Vagina (tissue), 2 donors: ENCODE data around the gene NR2F1-AS1. TPM values are rescaled to one million over a fixed set of nuclear protein-coding genes. Genes with fewer than 3 reads are reported as not detected.

Experiments
- DNase-seq, 2 donors: peaks; one replicate each; pipeline ENCODE4 v3.0.0-alpha.2; 2017; ENCODE audit errors: extremely low spot score in 2 of 2
- H3K27ac ChIP-seq: fragments of 200-600 bp; sonication (generic); one replicate; pipeline ENCODE4 v1.5.1; 2019
- H3K27me3 ChIP-seq: fragments of 200-600 bp; sonication (generic); one replicate; pipeline ENCODE4 v1.5.1; 2019
- H3K36me3 ChIP-seq, 2 donors: fragments of 200-600 bp; sonication (generic); one replicate each; pipeline ENCODE4 v1.5.1; 2017 to 2019
- H3K4me1 ChIP-seq: fragments of 200-600 bp; sonication (generic); one replicate; pipeline ENCODE4 v1.5.1; 2019
- H3K4me3 ChIP-seq, 2 donors: fragments of 200-600 bp; sonication (generic); 1 replicate in 1 of 2; 2 replicates in 1 of 2; pipeline ENCODE4 v1.5.1; 2016 to 2019
- H3K9me3 ChIP-seq: fragments of 200-600 bp; sonication (generic); one replicate; pipeline ENCODE4 v1.5.1; 2019
- CTCF ChIP-seq, 3 experiments: fragments of 450-650 bp in 2 of 3; fragments of 200-600 bp in 1 of 3; sonication (generic) in 1 of 3; IDR thresholded peaks; one replicate each; pipeline ENCODE4 v1.5.1; 2017 to 2019; ENCODE audit warnings: antibody characterized with exemption in 3 of 3, mild to moderate bottlenecking in 2 of 3, moderate library complexity in 2 of 3
- POLR2A ChIP-seq, 2 donors: fragments of 450-650 bp; IDR thresholded peaks; one replicate each; pipeline ENCODE4 v1.6.1; 2017; ENCODE audit warnings: antibody characterized with exemption in 2 of 2, mild to moderate bottlenecking in 2 of 2, moderate library complexity in 2 of 2
- POLR2AphosphoS5 ChIP-seq, 2 donors: sonication (generic); formaldehyde crosslinking; IDR thresholded peaks; one replicate each; pipeline ENCODE4 v1.9.0; 2017; ENCODE audit warnings: antibody characterized with exemption in 2 of 2, mild to moderate bottlenecking in 2 of 2, low read depth in 1 of 2; ENCODE audit not compliant: insufficient read depth in 1 of 2
- intact Hi-C: fragments of 100-400 bp; cut with DNase I; formaldehyde crosslinking; loops from one replicate; pipeline ENCODE4 v1.15.1; 2023
- total RNA-seq: library from RNA; depleted of rRNA; stranded (reverse); fragments of >200 nt; gene quantifications from one replicate; pipeline ENCODE4 v1.2.3, GENCODE V29; 2016

Gene NR2F1-AS1
- total RNA-seq, 1 donor from 2014 or later, result 22.3 TPM

- TF ChIP-seq POLR2A (IDR thresholded peaks at IDR 0.05) (no peak), POLR2AphosphoS5 (IDR thresholded peaks at IDR 0.05; ENCODE audit: insufficient read depth in 1 of 2, low read depth in 1 of 2) (no peak), CTCF (IDR thresholded peaks at IDR 0.05) (no peak)
- intact Hi-C loops, result loop anchor here (10.0 kb wide), 1 partner anchor 337 kb away; no protein-coding TSS in a partner anchor
- H3K27ac ChIP-seq, result peak overlapping the region; percentile 90
- no peak for DNase-seq
- peak overlapping the region; percentile 59 to 66 for H3K4me3 ChIP-seq
- H3K4me1 ChIP-seq, result peaks cover 43% of the 10 kb centered on the region
- no peaks in the 10 kb centered on the region for H3K27me3 ChIP-seq
- H3K9me3 ChIP-seq, result no peaks in the 10 kb centered on the region
- H3K36me3 ChIP-seq, result no peaks in the 10 kb centered on the region
Measured at GRCh38 chr5:93582167-93582462, 1.1 kb upstream of the NR2F1-AS1 start.

- TF ChIP-seq POLR2AphosphoS5 (IDR thresholded peaks at IDR 0.05; ENCODE audit: insufficient read depth in 1 of 2, low read depth in 1 of 2), result peak in 1 of 2 donors; percentile 44
- no peak for TF ChIP-seq POLR2A (IDR thresholded peaks at IDR 0.05)
- no peak for TF ChIP-seq CTCF (IDR thresholded peaks at IDR 0.05)
Measured at GRCh38 chr5:93580063-93580926, 724 bp downstream of the NR2F1-AS1 start.

GRCh38 chr5:93579692-93580062 lies 1.3 kb downstream of the NR2F1-AS1 start:
- H3K4me1 ChIP-seq, result peaks cover 37% of the 10 kb centered on the region
- DNase-seq, result peak in 1 of 2 donors; percentile 89
- peak overlapping the region; percentile 59 to 82 for H3K4me3 ChIP-seq
- no peak for TF ChIP-seq POLR2A (IDR thresholded peaks at IDR 0.05)
- no peak for TF ChIP-seq POLR2AphosphoS5 (IDR thresholded peaks at IDR 0.05; ENCODE audit: insufficient read depth in 1 of 2, low read depth in 1 of 2)
- no peak for TF ChIP-seq CTCF (IDR thresholded peaks at IDR 0.05)
- no peaks in the 10 kb centered on the region for H3K9me3 ChIP-seq
- no peaks in the 10 kb centered on the region for H3K27me3 ChIP-seq
- H3K36me3 ChIP-seq, result no peaks in the 10 kb centered on the region
- intact Hi-C loops, result loop anchor here (10.0 kb wide), 2 partner anchors 225 to 335 kb away; no protein-coding TSS in a partner anchor
- H3K27ac ChIP-seq, result peak overlapping the region; percentile 89

More at GRCh38 chr5:93580063-93580926, 724 bp downstream of the NR2F1-AS1 start:
- Histone ChIP-seq H3K27me3 (no peaks in the 10 kb centered on the region), H3K36me3 (no peaks in the 10 kb centered on the region), H3K4me3 (peak overlapping the region; percentile 59 to 82), H3K27ac (peak overlapping the region; percentile 89), H3K9me3 (no peaks in the 10 kb centered on the region), H3K4me1 (peaks cover 39% of the 10 kb centered on the region)
- intact Hi-C loops, result loop anchor here (10.0 kb wide), 1 partner anchor 335 kb away; no protein-coding TSS in a partner anchor
- peak in 1 of 2 donors; percentile 88 for DNase-seq

GRCh38 chr5:93578813-93579691 lies 2.0 kb downstream of the NR2F1-AS1 start:
- intact Hi-C loops, result loop anchor here (10.0 kb wide), 1 partner anchor 226 kb away; no protein-coding TSS in a partner anchor
- DNase-seq, result peak in 1 of 2 donors; percentile 91
- peaks cover 37% of the 10 kb centered on the region for H3K4me1 ChIP-seq

More at GRCh38 chr5:93578813-93579691, 2.0 kb downstream of the NR2F1-AS1 start:
- TF ChIP-seq POLR2A (IDR thresholded peaks at IDR 0.05), result peak in 1 of 2 donors; percentile 26
- no peak for TF ChIP-seq CTCF (IDR thresholded peaks at IDR 0.05)
- peak in 1 of 2 donors; percentile 60 for TF ChIP-seq POLR2AphosphoS5 (IDR thresholded peaks at IDR 0.05; ENCODE audit: insufficient read depth in 1 of 2, low read depth in 1 of 2)
- Histone ChIP-seq H3K4me3 (peak overlapping the region; percentile 59 to 82), H3K36me3 (no peaks in the 10 kb centered on the region), H3K27ac (peak overlapping the region; percentile 89), H3K9me3 (no peaks in the 10 kb centered on the region), H3K27me3 (no peaks in the 10 kb centered on the region)
